Measurements from ENCODE around the gene SLC4A4.

SLC4A4 gene

DNA sequence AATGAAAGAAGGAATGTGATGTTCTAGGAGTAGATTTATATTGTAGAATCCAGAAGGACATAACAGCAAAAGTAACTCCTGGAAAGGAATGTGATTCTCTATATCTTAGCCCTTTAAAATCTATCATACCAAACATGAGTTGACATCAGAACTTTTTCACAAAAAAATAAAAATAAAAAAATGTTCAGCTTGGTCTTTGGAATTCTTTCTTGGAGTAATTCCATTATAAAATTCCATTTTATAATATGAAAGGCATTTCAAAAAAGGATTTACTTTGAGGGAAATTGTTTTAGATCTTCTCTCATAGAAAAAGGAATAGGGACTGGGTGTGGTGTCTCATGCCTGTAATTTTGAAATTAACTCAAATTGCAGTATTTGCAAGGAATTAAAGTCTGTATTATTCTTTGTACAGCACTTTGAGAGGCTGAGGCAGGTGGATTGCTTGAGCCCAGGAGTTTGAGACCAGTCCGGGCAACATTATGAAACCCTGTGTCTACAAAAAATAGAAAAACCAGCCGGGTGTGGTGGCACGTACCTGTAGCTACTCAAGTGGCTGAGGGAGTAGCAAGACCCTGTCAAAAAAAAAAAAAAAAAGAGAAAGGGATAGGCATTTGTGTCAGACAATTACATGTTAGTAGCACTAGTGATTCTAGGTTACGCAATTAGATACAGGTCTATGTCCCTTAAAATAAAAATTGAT lies 134.9 kb downstream of the SLC4A4 start:
- ChIA-PET POLR2A (no interaction called here), CTCF (no interaction called here)
- no peak overlapping the region for H3K4me3 ChIP-seq (ENCODE audit: low read depth, low read length)
- H3K4me1 ChIP-seq (ENCODE audit: control insufficient read depth, insufficient read depth, low read length): no peaks in the 10 kb centered on the region
- no peak overlapping the region for H3K27ac ChIP-seq (ENCODE audit: extremely low read depth, low read depth, low read length)
- no peaks in the 10 kb centered on the region for H3K36me3 ChIP-seq (ENCODE audit: control insufficient read depth in 2 of 2, insufficient read depth in 1 of 2, low read length in 2 of 2)
- H3K9me3 ChIP-seq (ENCODE audit: control insufficient read depth, insufficient read depth, low read depth, low read length): no peaks in the 10 kb centered on the region
- TF ChIP-seq ZNF560 (tag by site-specific recombination; IDR thresholded peaks at IDR 0.05; ENCODE audit: borderline replicate concordance): no peak
- no peak for TF ChIP-seq MYNN (tag by site-specific recombination; IDR thresholded peaks at IDR 0.05; ENCODE audit: borderline replicate concordance)
- no peak for TF ChIP-seq ZFP37 (tag by site-specific recombination; IDR thresholded peaks at IDR 0.05)
- TF ChIP-seq SETDB1 (IDR thresholded peaks at IDR 0.05; ENCODE audit: insufficient read length, low read length): no peak
- TF ChIP-seq, protein P1, sequence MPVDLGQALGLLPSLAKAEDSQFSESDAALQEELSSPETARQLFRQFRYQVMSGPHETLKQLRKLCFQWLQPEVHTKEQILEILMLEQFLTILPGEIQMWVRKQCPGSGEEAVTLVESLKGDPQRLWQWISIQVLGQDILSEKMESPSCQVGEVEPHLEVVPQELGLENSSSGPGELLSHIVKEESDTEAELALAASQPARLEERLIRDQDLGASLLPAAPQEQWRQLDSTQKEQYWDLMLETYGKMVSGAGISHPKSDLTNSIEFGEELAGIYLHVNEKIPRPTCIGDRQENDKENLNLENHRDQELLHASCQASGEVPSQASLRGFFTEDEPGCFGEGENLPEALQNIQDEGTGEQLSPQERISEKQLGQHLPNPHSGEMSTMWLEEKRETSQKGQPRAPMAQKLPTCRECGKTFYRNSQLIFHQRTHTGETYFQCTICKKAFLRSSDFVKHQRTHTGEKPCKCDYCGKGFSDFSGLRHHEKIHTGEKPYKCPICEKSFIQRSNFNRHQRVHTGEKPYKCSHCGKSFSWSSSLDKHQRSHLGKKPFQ (tag by site-specific recombination; IDR thresholded peaks at IDR 0.05): no peak

DNA sequence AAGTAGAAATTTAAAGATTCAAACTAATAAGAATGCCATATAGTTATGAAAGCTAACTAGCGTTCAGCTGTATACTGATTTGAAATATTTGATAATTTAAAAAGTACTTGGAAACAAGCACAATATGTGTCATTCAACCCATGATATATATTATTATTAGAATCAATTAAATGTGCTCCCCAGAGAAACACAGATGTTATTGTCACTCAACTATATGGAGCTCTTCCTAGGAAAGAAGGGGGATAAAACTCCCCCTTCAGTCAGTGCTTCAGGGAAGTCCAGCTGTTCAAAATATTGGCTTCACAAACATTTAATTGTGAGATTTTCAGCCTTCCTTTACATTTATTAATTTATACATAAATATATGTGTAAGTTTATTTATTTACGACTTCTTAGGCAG lies 135.9 kb downstream of the SLC4A4 start:
- Histone ChIP-seq H3K4me3 (ENCODE audit: low read depth, low read length) (no peak overlapping the region), H3K36me3 (ENCODE audit: control insufficient read depth in 2 of 2, insufficient read depth in 1 of 2, low read length in 2 of 2) (no peaks in the 10 kb centered on the region), H3K4me1 (ENCODE audit: control insufficient read depth, insufficient read depth, low read length) (no peaks in the 10 kb centered on the region), H3K9me3 (ENCODE audit: control insufficient read depth, insufficient read depth, low read depth, low read length) (no peaks in the 10 kb centered on the region), H3K27ac (ENCODE audit: extremely low read depth, low read depth, low read length) (no peak overlapping the region)
- ChIA-PET CTCF (no interaction called here), POLR2A (no interaction called here)
- TF ChIP-seq, protein P2, sequence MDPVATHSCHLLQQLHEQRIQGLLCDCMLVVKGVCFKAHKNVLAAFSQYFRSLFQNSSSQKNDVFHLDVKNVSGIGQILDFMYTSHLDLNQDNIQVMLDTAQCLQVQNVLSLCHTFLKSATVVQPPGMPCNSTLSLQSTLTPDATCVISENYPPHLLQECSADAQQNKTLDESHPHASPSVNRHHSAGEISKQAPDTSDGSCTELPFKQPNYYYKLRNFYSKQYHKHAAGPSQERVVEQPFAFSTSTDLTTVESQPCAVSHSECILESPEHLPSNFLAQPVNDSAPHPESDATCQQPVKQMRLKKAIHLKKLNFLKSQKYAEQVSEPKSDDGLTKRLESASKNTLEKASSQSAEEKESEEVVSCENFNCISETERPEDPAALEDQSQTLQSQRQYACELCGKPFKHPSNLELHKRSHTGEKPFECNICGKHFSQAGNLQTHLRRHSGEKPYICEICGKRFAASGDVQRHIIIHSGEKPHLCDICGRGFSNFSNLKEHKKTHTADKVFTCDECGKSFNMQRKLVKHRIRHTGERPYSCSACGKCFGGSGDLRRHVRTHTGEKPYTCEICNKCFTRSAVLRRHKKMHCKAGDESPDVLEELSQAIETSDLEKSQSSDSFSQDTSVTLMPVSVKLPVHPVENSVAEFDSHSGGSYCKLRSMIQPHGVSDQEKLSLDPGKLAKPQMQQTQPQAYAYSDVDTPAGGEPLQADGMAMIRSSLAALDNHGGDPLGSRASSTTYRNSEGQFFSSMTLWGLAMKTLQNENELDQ (tag by site-specific recombination; IDR thresholded peaks at IDR 0.05; ENCODE audit: low read depth): no peak

DNA sequence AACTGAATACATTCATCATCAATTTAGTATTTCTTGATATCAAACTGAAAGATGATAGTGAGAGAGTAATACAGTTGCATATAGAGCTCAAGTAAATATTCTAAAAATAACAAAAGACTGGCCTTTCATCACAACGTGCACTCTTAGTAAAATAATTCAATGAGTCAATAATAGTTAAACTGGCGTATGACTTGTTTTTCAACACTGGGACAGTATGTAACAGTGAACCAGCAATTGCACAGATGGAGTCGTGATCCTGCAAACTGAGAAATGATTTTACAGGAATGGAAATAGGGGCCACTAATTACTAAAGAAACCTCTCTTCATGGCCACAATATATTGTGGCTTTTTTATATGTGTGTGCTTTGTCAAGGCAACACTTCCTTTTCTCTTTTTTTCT lies 137.4 kb downstream of the SLC4A4 start:
- ChIA-PET CTCF (no interaction called here), POLR2A (no interaction called here)
- no peak overlapping the region for H3K27ac ChIP-seq (ENCODE audit: extremely low read depth, low read depth, low read length)
- TF ChIP-seq ZNF354C (tag by site-specific recombination; IDR thresholded peaks at IDR 0.05; ENCODE audit: borderline replicate concordance, low read depth) (no peak), ZNF473 (tag by site-specific recombination; IDR thresholded peaks at IDR 0.05) (no peak)
- TF ChIP-seq, protein P3, sequence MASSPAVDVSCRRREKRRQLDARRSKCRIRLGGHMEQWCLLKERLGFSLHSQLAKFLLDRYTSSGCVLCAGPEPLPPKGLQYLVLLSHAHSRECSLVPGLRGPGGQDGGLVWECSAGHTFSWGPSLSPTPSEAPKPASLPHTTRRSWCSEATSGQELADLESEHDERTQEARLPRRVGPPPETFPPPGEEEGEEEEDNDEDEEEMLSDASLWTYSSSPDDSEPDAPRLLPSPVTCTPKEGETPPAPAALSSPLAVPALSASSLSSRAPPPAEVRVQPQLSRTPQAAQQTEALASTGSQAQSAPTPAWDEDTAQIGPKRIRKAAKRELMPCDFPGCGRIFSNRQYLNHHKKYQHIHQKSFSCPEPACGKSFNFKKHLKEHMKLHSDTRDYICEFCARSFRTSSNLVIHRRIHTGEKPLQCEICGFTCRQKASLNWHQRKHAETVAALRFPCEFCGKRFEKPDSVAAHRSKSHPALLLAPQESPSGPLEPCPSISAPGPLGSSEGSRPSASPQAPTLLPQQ (tag by site-specific recombination; IDR thresholded peaks at IDR 0.05): no peak
- no peaks in the 10 kb centered on the region for H3K9me3 ChIP-seq (ENCODE audit: control insufficient read depth, insufficient read depth, low read depth, low read length)
- no peaks in the 10 kb centered on the region for H3K4me1 ChIP-seq (ENCODE audit: control insufficient read depth, insufficient read depth, low read length)
- no peak overlapping the region for H3K4me3 ChIP-seq (ENCODE audit: low read depth, low read length)
- no peaks in the 10 kb centered on the region for H3K36me3 ChIP-seq (ENCODE audit: control insufficient read depth in 2 of 2, insufficient read depth in 1 of 2, low read length in 2 of 2)

DNA sequence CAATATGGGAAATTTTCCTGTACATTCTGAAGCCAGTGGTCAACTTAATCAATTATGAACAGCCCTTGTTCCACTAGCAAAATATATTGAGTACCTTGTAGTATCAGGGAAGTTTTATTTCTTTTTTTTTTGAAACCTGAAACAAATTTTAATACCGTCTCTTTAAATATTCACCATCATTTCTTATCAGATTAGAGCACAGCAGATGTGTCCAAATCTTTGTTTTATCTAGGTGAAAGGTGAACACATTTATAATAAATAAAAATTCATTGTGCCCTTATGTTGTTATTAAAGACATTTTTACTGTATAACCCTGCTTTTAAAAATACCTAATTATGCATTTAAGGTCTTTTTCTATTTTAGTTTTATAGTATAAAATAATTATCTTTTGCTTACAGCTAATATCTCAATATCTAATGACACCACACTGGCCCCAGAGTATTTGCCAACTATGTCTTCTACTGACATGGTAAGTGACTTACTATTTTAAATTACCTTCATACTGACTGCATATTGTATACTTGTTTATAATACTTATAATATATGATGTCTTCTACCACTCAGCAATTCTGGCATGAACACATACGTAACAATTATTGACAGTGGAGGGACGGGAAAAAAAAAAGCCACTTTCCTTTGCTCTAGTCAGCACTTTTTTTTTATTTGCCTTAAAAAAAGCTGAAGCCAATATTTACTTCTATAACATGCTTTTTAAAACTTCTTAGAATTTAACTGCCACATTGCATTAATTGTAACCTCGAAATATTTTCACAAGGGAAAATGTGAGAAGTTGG lies 147.9 kb downstream of the SLC4A4 start:
- Histone ChIP-seq H3K27ac (ENCODE audit: extremely low read depth, low read depth, low read length) (no peak overlapping the region), H3K9me3 (ENCODE audit: control insufficient read depth, insufficient read depth, low read depth, low read length) (no peaks in the 10 kb centered on the region), H3K4me1 (ENCODE audit: control insufficient read depth, insufficient read depth, low read length) (no peaks in the 10 kb centered on the region), H3K4me3 (ENCODE audit: low read depth, low read length) (no peak overlapping the region), H3K36me3 (ENCODE audit: control insufficient read depth in 2 of 2, insufficient read depth in 1 of 2, low read length in 2 of 2) (no peaks in the 10 kb centered on the region)
- POLR2A ChIA-PET: no interaction called here
- CTCF ChIA-PET: interaction anchor here (0.6 to 1.1 kb wide), 2 partner anchors 20 to 66 kb away, joined by 3 read pairs; no protein-coding TSS in a partner anchor
- TF ChIP-seq GLIS2 (tag by site-specific recombination; IDR thresholded peaks at IDR 0.05): no peak
- no peak for TF ChIP-seq ZNF558 (tag by site-specific recombination; IDR thresholded peaks at IDR 0.05)
- TF ChIP-seq, protein P4, sequence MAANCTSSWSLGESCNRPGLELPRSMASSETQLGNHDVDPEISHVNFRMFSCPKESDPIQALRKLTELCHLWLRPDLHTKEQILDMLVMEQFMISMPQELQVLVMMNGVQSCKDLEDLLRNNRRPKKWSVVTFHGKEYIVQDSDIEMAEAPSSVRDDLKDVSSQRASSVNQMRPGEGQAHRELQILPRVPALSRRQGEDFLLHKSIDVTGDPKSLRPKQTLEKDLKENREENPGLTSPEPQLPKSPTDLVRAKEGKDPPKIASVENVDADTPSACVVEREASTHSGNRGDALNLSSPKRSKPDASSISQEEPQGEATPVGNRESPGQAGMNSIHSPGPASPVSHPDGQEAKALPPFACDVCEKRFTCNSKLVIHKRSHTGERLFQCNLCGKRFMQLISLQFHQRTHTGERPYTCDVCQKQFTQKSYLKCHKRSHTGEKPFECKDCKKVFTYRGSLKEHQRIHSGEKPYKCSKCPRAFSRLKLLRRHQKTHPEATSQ (tag by site-specific recombination; IDR thresholded peaks at IDR 0.05): no peak
- TF ChIP-seq, protein P5, sequence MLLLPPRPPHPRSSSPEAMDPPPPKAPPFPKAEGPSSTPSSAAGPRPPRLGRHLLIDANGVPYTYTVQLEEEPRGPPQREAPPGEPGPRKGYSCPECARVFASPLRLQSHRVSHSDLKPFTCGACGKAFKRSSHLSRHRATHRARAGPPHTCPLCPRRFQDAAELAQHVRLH (tag by site-specific recombination; IDR thresholded peaks at IDR 0.05): no peak
- no peak for TF ChIP-seq ZNF621 (tag by site-specific recombination; IDR thresholded peaks at IDR 0.05)
- TF ChIP-seq ZNF510 (tag by site-specific recombination; IDR thresholded peaks at IDR 0.05; ENCODE audit: insufficient replicate concordance): no peak
- no peak for TF ChIP-seq ZNF266 (tag by site-specific recombination; IDR thresholded peaks at IDR 0.05; ENCODE audit: low read depth)

All from HEK293 (cell line).